ENCODE results near the gene ARHGEF11. TPM values are rescaled to one million over a fixed set of nuclear protein-coding genes. Genes with fewer than 3 reads are reported as not detected.

The ARHGEF11 gene
- total RNA-seq, 1 donor from 2014 or later, result 24.0 TPM

DNA sequence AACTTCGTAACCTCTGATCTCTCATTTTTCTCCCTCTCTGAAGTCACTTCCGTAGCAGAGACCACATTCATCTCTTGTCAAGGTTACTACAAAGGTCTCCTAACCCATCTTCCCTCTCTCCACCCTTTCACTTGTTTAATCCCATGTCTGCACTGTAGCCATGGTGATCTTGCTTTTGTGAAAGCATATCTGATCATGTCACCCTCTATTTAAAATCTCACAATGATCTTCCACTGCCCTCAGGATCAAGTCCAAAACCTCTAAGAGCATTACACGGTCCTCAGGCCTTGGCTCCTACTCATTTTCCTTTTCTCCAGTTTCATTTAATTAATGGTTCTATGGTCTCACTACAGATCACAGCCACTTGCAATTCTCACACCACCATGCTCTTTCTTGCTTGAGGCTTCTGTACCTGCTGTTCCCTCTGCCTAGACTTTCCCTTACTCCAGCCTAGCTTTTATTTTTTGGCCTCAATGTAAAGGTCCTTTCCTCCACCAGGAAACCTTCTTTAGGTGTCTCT lies 12.1 kb downstream of the ARHGEF11 start:
- no peak overlapping the region for H3K9ac ChIP-seq (ENCODE audit: low read depth in 1 of 3, low read length in 3 of 3)
- H3K9me3 ChIP-seq (ENCODE audit: control insufficient read depth in 3 of 3, low read length in 3 of 3), result no peaks in the 10 kb centered on the region
- H3K36me3 ChIP-seq (ENCODE audit: control insufficient read depth in 3 of 3, insufficient read depth in 3 of 3, low read length in 3 of 3), result no peaks in the 10 kb centered on the region
- H3K27me3 ChIP-seq (ENCODE audit: control insufficient read depth in 3 of 3, insufficient read depth in 3 of 3, low read length in 3 of 3), result no peaks in the 10 kb centered on the region
- no peak overlapping the region for H3K27ac ChIP-seq (ENCODE audit: low read depth, low read length)
- H3K4me3 ChIP-seq (ENCODE audit: low read length in 3 of 3), result no peak overlapping the region
- H3K4me1 ChIP-seq (ENCODE audit: control insufficient read depth in 3 of 3, insufficient read depth in 3 of 3, low read length in 3 of 3), result peaks cover 13 to 19% (median 13%) of the 10 kb centered on the region in 3 donors

- Histone ChIP-seq H3K4me1 (ENCODE audit: control insufficient read depth in 3 of 3, insufficient read depth in 3 of 3, low read length in 3 of 3) (peaks cover 13 to 19% (median 15%) of the 10 kb centered on the region in 3 donors), H3K9me3 (ENCODE audit: control insufficient read depth in 3 of 3, low read length in 3 of 3) (no peaks in the 10 kb centered on the region), H3K27ac (ENCODE audit: low read depth, low read length) (no peak overlapping the region), H3K36me3 (ENCODE audit: control insufficient read depth in 3 of 3, insufficient read depth in 3 of 3, low read length in 3 of 3) (no peaks in the 10 kb centered on the region), H3K4me3 (ENCODE audit: low read length in 3 of 3) (no peak overlapping the region), H3K9ac (ENCODE audit: low read depth in 1 of 3, low read length in 3 of 3) (no peak overlapping the region), H3K27me3 (ENCODE audit: control insufficient read depth in 3 of 3, insufficient read depth in 3 of 3, low read length in 3 of 3) (no peaks in the 10 kb centered on the region)
These were observed 13.2 kb downstream of the ARHGEF11 start for GRCh38 chr1:157032303-157032702.

GRCh38 chr1:157030728-157031127 lies 14.8 kb downstream of the ARHGEF11 start:
- H3K9ac ChIP-seq (ENCODE audit: low read depth in 1 of 3, low read length in 3 of 3), result no peak overlapping the region
- H3K9me3 ChIP-seq (ENCODE audit: control insufficient read depth in 3 of 3, low read length in 3 of 3), result no peaks in the 10 kb centered on the region
- H3K4me1 ChIP-seq (ENCODE audit: control insufficient read depth in 3 of 3, insufficient read depth in 3 of 3, low read length in 3 of 3), result peaks cover 13 to 19% (median 15%) of the 10 kb centered on the region in 3 donors
- no peak overlapping the region for H3K27ac ChIP-seq (ENCODE audit: low read depth, low read length)
- H3K27me3 ChIP-seq (ENCODE audit: control insufficient read depth in 3 of 3, insufficient read depth in 3 of 3, low read length in 3 of 3), result no peaks in the 10 kb centered on the region
- no peak overlapping the region for H3K4me3 ChIP-seq (ENCODE audit: low read length in 3 of 3)
- no peaks in the 10 kb centered on the region for H3K36me3 ChIP-seq (ENCODE audit: control insufficient read depth in 3 of 3, insufficient read depth in 3 of 3, low read length in 3 of 3)

- Histone ChIP-seq H3K27ac (ENCODE audit: low read depth, low read length) (no peak overlapping the region), H3K4me1 (ENCODE audit: control insufficient read depth in 3 of 3, insufficient read depth in 3 of 3, low read length in 3 of 3) (peaks cover 6 to 11% (median 8%) of the 10 kb centered on the region in 3 donors), H3K9me3 (ENCODE audit: control insufficient read depth in 3 of 3, low read length in 3 of 3) (no peaks in the 10 kb centered on the region), H3K27me3 (ENCODE audit: control insufficient read depth in 3 of 3, insufficient read depth in 3 of 3, low read length in 3 of 3) (no peaks in the 10 kb centered on the region), H3K4me3 (ENCODE audit: low read length in 3 of 3) (no peak overlapping the region), H3K9ac (ENCODE audit: low read depth in 1 of 3, low read length in 3 of 3) (no peak overlapping the region), H3K36me3 (ENCODE audit: control insufficient read depth in 3 of 3, insufficient read depth in 3 of 3, low read length in 3 of 3) (no peaks in the 10 kb centered on the region)
These were observed 16.9 kb downstream of the ARHGEF11 start for GRCh38 chr1:157028674-157029073.

DNA sequence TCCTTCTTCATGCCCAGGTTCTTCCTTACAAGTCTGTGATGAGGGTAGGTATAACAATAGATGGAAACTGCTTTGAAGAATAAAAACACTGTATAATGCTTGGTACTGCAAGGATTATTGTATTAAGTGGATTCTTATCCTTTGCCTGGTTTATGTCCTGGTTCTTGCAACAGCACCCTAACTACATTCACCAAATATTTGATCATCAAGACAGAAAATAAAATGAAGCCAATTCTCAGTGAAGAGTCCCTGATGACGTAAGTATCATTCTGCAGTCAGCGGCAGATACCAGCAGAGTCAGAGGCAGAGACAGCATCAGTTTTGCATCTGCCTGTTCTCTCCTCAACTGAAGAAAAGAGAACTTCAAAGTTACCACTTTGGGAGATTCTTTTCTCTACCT lies 19.7 kb downstream of the ARHGEF11 start:
- Histone ChIP-seq H3K9me3 (ENCODE audit: control insufficient read depth in 3 of 3, low read length in 3 of 3) (peaks cover 0 to 3% (median 2%) of the 10 kb centered on the region in 3 donors), H3K4me3 (ENCODE audit: low read length in 3 of 3) (no peak overlapping the region), H3K27ac (ENCODE audit: low read depth, low read length) (no peak overlapping the region), H3K27me3 (ENCODE audit: control insufficient read depth in 3 of 3, insufficient read depth in 3 of 3, low read length in 3 of 3) (no peaks in the 10 kb centered on the region), H3K36me3 (ENCODE audit: control insufficient read depth in 3 of 3, insufficient read depth in 3 of 3, low read length in 3 of 3) (peaks cover 0 to under 1% (median 0%) of the 10 kb centered on the region in 3 donors), H3K9ac (ENCODE audit: low read depth in 1 of 3, low read length in 3 of 3) (no peak overlapping the region), H3K4me1 (ENCODE audit: control insufficient read depth in 3 of 3, insufficient read depth in 3 of 3, low read length in 3 of 3) (peaks cover 0 to 2% (median 0%) of the 10 kb centered on the region in 3 donors)

DNA sequence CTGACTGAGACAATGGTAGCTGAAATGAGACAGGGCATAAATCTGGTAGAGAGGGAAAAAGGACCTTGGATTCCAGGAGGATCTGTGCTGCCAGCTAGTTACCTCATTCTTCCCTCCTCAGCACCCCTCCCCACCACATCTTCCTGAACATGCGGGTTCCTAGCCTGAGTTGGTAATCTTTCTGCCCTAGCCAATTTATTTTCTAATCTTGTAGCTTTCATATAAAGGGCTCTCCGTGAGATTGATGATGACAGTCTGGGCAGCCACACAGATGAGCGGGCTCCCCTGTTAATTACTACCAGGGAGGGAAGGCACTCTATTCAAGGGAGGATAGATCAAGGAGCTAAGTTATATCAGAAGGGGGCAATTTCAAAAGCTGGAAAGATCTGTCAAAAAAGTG lies 20.2 kb downstream of the ARHGEF11 start:
- H3K27me3 ChIP-seq (ENCODE audit: control insufficient read depth in 3 of 3, insufficient read depth in 3 of 3, low read length in 3 of 3), result no peaks in the 10 kb centered on the region
- H3K36me3 ChIP-seq (ENCODE audit: control insufficient read depth in 3 of 3, insufficient read depth in 3 of 3, low read length in 3 of 3), result peaks cover 0 to 1% (median 0%) of the 10 kb centered on the region in 3 donors
- no peak overlapping the region for H3K4me3 ChIP-seq (ENCODE audit: low read length in 3 of 3)
- H3K4me1 ChIP-seq (ENCODE audit: control insufficient read depth in 3 of 3, insufficient read depth in 3 of 3, low read length in 3 of 3), result peaks cover 0 to 2% (median 0%) of the 10 kb centered on the region in 3 donors
- peaks cover 0 to 3% (median 2%) of the 10 kb centered on the region in 3 donors for H3K9me3 ChIP-seq (ENCODE audit: control insufficient read depth in 3 of 3, low read length in 3 of 3)
- no peak overlapping the region for H3K9ac ChIP-seq (ENCODE audit: low read depth in 1 of 3, low read length in 3 of 3)
- no peak overlapping the region for H3K27ac ChIP-seq (ENCODE audit: low read depth, low read length)

- H3K27ac ChIP-seq (ENCODE audit: low read depth, low read length), result no peak overlapping the region
- H3K9ac ChIP-seq (ENCODE audit: low read depth in 1 of 3, low read length in 3 of 3), result no peak overlapping the region
- peaks cover 0 to 3% (median 2%) of the 10 kb centered on the region in 3 donors for H3K9me3 ChIP-seq (ENCODE audit: control insufficient read depth in 3 of 3, low read length in 3 of 3)
- no peaks in the 10 kb centered on the region for H3K27me3 ChIP-seq (ENCODE audit: control insufficient read depth in 3 of 3, insufficient read depth in 3 of 3, low read length in 3 of 3)
- no peak overlapping the region for H3K4me3 ChIP-seq (ENCODE audit: low read length in 3 of 3)
- no peaks in the 10 kb centered on the region for H3K4me1 ChIP-seq (ENCODE audit: control insufficient read depth in 3 of 3, insufficient read depth in 3 of 3, low read length in 3 of 3)
- peaks cover 0 to 1% (median 0%) of the 10 kb centered on the region in 3 donors for H3K36me3 ChIP-seq (ENCODE audit: control insufficient read depth in 3 of 3, insufficient read depth in 3 of 3, low read length in 3 of 3)
These were observed 23.9 kb downstream of the ARHGEF11 start for GRCh38 chr1:157021688-157022087.

DNA sequence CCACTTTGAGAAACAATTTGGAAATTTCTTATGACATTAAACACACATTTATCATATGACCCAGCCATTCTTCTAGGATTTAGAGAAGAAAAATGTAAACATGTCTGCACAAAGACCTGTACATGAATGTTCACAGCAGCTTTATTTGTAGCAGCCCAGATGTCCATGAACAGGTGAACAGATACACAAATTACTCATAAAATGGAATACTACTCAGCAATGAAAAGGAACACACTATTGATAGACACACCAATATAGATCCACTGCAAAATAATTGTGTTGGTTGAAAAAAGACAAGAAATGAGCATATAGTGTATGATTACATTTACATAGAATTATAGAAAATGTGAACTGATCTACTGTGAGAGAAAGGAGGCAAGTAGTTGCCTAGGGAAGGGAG lies 26.1 kb downstream of the ARHGEF11 start:
- peaks cover 0 to 3% (median 2%) of the 10 kb centered on the region in 3 donors for H3K9me3 ChIP-seq (ENCODE audit: control insufficient read depth in 3 of 3, low read length in 3 of 3)

GRCh38 chr1:157011845-157012244 lies 33.7 kb downstream of the ARHGEF11 start:
- Histone ChIP-seq H3K4me3 (ENCODE audit: low read length in 3 of 3) (no peak overlapping the region), H3K9me3 (ENCODE audit: control insufficient read depth in 3 of 3, low read length in 3 of 3) (no peaks in the 10 kb centered on the region), H3K9ac (ENCODE audit: low read depth in 1 of 3, low read length in 3 of 3) (no peak overlapping the region), H3K27ac (ENCODE audit: low read depth, low read length) (no peak overlapping the region), H3K27me3 (ENCODE audit: control insufficient read depth in 3 of 3, insufficient read depth in 3 of 3, low read length in 3 of 3) (no peaks in the 10 kb centered on the region), H3K36me3 (ENCODE audit: control insufficient read depth in 3 of 3, insufficient read depth in 3 of 3, low read length in 3 of 3) (no peaks in the 10 kb centered on the region), H3K4me1 (ENCODE audit: control insufficient read depth in 3 of 3, insufficient read depth in 3 of 3, low read length in 3 of 3) (peaks cover 4% of the 10 kb centered on the region in 3 donors)

More for the DNA sequence above, 26.1 kb downstream of the ARHGEF11 start:
- no peaks in the 10 kb centered on the region for H3K27me3 ChIP-seq (ENCODE audit: control insufficient read depth in 3 of 3, insufficient read depth in 3 of 3, low read length in 3 of 3)
- H3K9ac ChIP-seq (ENCODE audit: low read depth in 1 of 3, low read length in 3 of 3), result no peak overlapping the region
- H3K4me1 ChIP-seq (ENCODE audit: control insufficient read depth in 3 of 3, insufficient read depth in 3 of 3, low read length in 3 of 3), result no peaks in the 10 kb centered on the region
- H3K36me3 ChIP-seq (ENCODE audit: control insufficient read depth in 3 of 3, insufficient read depth in 3 of 3, low read length in 3 of 3), result peaks cover 0 to 1% (median 0%) of the 10 kb centered on the region in 3 donors
- H3K4me3 ChIP-seq (ENCODE audit: low read length in 3 of 3), result no peak overlapping the region
- H3K27ac ChIP-seq (ENCODE audit: low read depth, low read length), result no peak overlapping the region

GRCh38 chr1:157008502-157008901 lies 37.0 kb downstream of the ARHGEF11 start:
- Histone ChIP-seq H3K27me3 (ENCODE audit: control insufficient read depth in 3 of 3, insufficient read depth in 3 of 3, low read length in 3 of 3) (no peaks in the 10 kb centered on the region), H3K27ac (ENCODE audit: low read depth, low read length) (no peak overlapping the region), H3K36me3 (ENCODE audit: control insufficient read depth in 3 of 3, insufficient read depth in 3 of 3, low read length in 3 of 3) (no peaks in the 10 kb centered on the region), H3K4me3 (ENCODE audit: low read length in 3 of 3) (no peak overlapping the region), H3K9ac (ENCODE audit: low read depth in 1 of 3, low read length in 3 of 3) (no peak overlapping the region), H3K4me1 (ENCODE audit: control insufficient read depth in 3 of 3, insufficient read depth in 3 of 3, low read length in 3 of 3) (peaks cover 4 to 12% (median 11%) of the 10 kb centered on the region in 3 donors), H3K9me3 (ENCODE audit: control insufficient read depth in 3 of 3, low read length in 3 of 3) (no peaks in the 10 kb centered on the region)

Measured in skeletal muscle tissue (tissue), 4 donors.